ENCODE measurements around the gene CLDN6. TPM values are rescaled to one million over a fixed set of nuclear protein-coding genes. Genes with fewer than 3 reads are reported as not detected.

The CLDN6 gene
- total RNA-seq, 1 experiment from 2014 or later = 743 TPM

DNA sequence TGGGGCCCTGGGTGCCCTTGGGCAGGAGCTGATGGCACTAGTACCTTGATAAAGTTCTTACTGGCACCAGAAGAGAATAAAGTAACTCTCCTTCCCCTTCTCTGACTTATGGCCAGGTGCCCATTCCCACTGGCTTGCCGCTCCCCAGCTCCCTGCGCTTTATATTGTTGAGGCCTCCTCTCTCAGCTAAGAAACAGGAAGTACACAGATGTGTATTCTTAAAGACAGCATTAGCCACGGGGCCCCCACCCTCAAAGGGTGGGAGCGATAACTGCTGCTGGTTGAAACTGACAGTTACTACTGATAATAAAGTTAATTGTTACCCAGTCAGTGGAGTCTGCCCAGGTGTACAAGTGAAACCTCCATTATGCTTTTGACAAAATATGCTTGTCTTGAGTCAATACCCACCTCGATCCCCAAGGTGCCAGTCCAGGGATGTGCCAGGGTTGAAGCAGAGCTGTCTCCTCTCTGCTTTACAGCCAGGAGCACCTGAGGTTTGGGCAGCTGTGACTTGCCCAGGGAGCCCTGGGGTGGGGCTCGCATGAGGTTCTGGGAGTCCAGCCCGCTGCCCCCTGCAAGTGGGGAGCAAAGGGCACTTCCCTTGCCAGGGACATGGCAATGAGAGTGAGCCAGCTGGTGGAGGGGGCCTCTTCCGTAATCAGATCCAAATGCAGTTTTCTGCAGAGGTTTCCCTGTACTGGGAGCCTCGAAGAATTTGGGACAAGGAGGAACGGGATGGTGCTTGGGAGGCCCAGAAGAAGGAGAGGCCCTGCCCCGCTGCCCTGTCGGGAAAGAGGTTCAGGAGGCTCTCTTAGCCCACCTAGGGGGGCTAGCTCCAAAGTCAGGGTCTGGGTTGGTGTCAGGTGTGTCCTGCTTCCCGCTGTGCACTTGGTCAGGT lies 10.7 kb downstream of the CLDN6 start:
- WGBS (ENCODE audit: extremely low coverage, insufficient read length, low lambda C conversion rate) = no CpG with 5 or more reads among the region's 13 CpGs
- Mint-ChIP-seq H3K27me3 (ENCODE audit: low read depth) (peaks cover under 1% of the 10 kb centered on the region; the same call in 1 of the 2 replicates), H3K27ac (peak overlapping the region; percentile 99 to 100 (median 100)), H3K36me3 (ENCODE audit: insufficient read depth in 1 of 3, low read depth in 3 of 3) (peaks cover 0 to 6% (median 3%) of the 10 kb centered on the region in 3 experiments; a peak in 2 of 7 replicates), H3K9me3 (no peaks in the 10 kb centered on the region), H3K4me3 (peak overlapping the region; percentile 66 to 79), H3K4me1 (peaks cover 36 to 62% of the 10 kb centered on the region in 2 experiments)
- Histone ChIP-seq H3K23ac (ENCODE audit: insufficient read length, low read depth, low read length) (no peak overlapping the region), H2BK120ac (ENCODE audit: low read depth, low read length, poor library complexity, severe bottlenecking) (no peak overlapping the region), H2BK15ac (ENCODE audit: low read depth, low read length) (no peak overlapping the region), H4K20me1 (ENCODE audit: control insufficient read depth, insufficient read depth, insufficient read length) (no peaks in the 10 kb centered on the region), H2BK12ac (ENCODE audit: insufficient read length, low read depth, low read length) (peak overlapping the region; percentile 52), H3K4me1 (ENCODE audit: insufficient read depth, low read length) (peaks cover 11% of the 10 kb centered on the region; the same call in 1 of the 2 replicates), H2BK5ac (ENCODE audit: insufficient read length, low read length) (peak overlapping the region; percentile 11), H3K9ac (ENCODE audit: extremely low read depth, insufficient read length, low read length) (peak overlapping the region; percentile 9), H4K5ac (ENCODE audit: insufficient read length, low read depth, low read length) (peak overlapping the region; percentile 4), H2AFZ (ENCODE audit: low read length) (no peak overlapping the region), H3K79me2 (ENCODE audit: insufficient read depth, low read length) (no peaks in the 10 kb centered on the region), H3T11ph (ENCODE audit: low read length) (no peak overlapping the region), H3K14ac (ENCODE audit: insufficient read depth, low read length) (peak overlapping the region; percentile 81), H2BK20ac (ENCODE audit: low read depth, low read length, poor library complexity, severe bottlenecking) (no peak overlapping the region), H3K27me3 (ENCODE audit: insufficient read depth, low read length) (no peaks in the 10 kb centered on the region), H2AK5ac (ENCODE audit: insufficient read length, low read length) (no peak overlapping the region), H3K4me2 (ENCODE audit: insufficient read depth, insufficient read length, low read length) (peak overlapping the region; percentile 53), H3K56ac (ENCODE audit: insufficient read length, low read depth, low read length) (no peak overlapping the region), H4K8ac (replicated peaks; ENCODE audit: insufficient read length, low read depth, low read length) (no peak overlapping the region), H3K27ac (ENCODE audit: insufficient read length, low read depth, low read length) (peak overlapping the region; percentile 88), H3K23me2 (ENCODE audit: insufficient read length, low read depth, low read length, poor library complexity, severe bottlenecking) (peaks cover 13% of the 10 kb centered on the region), H3K79me1 (ENCODE audit: insufficient read depth, low read depth, low read length, poor library complexity, severe bottlenecking) (no peaks in the 10 kb centered on the region), H4K91ac (ENCODE audit: insufficient read length, low read depth, low read length) (peak overlapping the region; percentile 23), H3K4ac (ENCODE audit: low read depth, low read length) (no peak overlapping the region; the same call in 1 of the 2 replicates), H3K9me3 (ENCODE audit: control insufficient read depth, low read depth, low read length) (no peaks in the 10 kb centered on the region), H3K18ac (ENCODE audit: insufficient read length, low read depth, low read length) (peak overlapping the region; percentile 92)
- peak; percentile 75 for DNase-seq
- TF ChIP-seq, protein P1, sequence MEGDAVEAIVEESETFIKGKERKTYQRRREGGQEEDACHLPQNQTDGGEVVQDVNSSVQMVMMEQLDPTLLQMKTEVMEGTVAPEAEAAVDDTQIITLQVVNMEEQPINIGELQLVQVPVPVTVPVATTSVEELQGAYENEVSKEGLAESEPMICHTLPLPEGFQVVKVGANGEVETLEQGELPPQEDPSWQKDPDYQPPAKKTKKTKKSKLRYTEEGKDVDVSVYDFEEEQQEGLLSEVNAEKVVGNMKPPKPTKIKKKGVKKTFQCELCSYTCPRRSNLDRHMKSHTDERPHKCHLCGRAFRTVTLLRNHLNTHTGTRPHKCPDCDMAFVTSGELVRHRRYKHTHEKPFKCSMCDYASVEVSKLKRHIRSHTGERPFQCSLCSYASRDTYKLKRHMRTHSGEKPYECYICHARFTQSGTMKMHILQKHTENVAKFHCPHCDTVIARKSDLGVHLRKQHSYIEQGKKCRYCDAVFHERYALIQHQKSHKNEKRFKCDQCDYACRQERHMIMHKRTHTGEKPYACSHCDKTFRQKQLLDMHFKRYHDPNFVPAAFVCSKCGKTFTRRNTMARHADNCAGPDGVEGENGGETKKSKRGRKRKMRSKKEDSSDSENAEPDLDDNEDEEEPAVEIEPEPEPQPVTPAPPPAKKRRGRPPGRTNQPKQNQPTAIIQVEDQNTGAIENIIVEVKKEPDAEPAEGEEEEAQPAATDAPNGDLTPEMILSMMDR (conservative IDR thresholded peaks at IDR 0.05) = no peak; the same call in 2 of the 3 replicates

Measured in H9 (cell line).